Stomach (tissue), 4 donors: Measurements from ENCODE around the gene FAT2.

Source experiments
- POLR2A ChIP-seq, 4 donors: fragments of 450-650 bp; IDR thresholded peaks; one replicate each; pipeline ENCODE4 v1.6.1; 2016; ENCODE audit warnings: antibody characterized with exemption in 4 of 4, control low read depth in 2 of 4, mild to moderate bottlenecking in 1 of 4, moderate library complexity in 1 of 4
- POLR2AphosphoS5 ChIP-seq, 3 donors: sonication (generic); formaldehyde crosslinking; IDR thresholded peaks; one replicate each; pipeline ENCODE4 v1.6.1; 2016; ENCODE audit warnings: antibody characterized with exemption in 3 of 3
- TF ChIP-seq, protein P1 (sequence below), 7 experiments: fragments of 450-650 bp in 4 of 7; fragments of 200-600 bp in 3 of 7; sonication (generic) in 3 of 7; IDR thresholded peaks; one replicate each; pipeline ENCODE4 v1.5.1; 2016 to 2019; ENCODE audit warnings: antibody characterized with exemption in 7 of 7, control low read depth in 2 of 7, mild to moderate bottlenecking in 1 of 7

DNA sequence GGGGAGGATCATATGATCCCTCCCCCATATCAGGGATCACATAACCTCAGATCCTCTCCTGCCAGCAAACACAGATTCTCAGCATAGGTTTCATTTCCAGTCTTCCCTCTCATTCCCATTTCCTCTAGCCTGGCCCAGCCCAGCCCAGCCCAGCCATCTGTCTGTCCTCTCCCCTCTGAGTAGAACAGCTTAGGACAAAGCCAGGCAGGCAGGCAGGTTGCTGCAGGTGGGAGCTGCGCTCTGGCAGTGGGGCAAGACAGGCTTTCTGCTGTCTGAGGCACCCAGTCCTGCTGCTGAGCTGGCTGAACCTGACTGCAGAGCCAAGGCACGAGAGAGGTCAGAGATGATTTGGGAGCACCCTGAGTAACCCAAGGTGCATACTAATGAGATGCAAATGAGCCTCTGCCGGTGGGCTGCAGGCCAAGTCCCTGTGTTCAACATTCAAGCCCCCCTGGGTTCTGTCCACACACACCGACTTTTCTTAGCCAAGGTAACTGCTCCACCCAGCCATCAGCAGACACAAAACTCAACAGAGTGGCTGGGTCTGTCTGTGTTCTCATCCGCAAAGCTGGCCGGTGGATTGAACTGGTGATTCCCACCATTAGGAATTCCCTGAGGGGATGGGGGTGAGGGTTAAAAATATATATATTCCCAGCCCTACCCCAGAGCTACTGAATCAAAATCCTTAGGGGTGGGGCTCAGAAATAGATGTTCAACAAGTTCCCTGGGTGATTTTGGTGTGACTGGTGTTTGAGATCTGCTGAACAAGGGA lies 9.1 kb downstream of the FAT2 start:
- TF ChIP-seq, protein P1, sequence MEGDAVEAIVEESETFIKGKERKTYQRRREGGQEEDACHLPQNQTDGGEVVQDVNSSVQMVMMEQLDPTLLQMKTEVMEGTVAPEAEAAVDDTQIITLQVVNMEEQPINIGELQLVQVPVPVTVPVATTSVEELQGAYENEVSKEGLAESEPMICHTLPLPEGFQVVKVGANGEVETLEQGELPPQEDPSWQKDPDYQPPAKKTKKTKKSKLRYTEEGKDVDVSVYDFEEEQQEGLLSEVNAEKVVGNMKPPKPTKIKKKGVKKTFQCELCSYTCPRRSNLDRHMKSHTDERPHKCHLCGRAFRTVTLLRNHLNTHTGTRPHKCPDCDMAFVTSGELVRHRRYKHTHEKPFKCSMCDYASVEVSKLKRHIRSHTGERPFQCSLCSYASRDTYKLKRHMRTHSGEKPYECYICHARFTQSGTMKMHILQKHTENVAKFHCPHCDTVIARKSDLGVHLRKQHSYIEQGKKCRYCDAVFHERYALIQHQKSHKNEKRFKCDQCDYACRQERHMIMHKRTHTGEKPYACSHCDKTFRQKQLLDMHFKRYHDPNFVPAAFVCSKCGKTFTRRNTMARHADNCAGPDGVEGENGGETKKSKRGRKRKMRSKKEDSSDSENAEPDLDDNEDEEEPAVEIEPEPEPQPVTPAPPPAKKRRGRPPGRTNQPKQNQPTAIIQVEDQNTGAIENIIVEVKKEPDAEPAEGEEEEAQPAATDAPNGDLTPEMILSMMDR (IDR thresholded peaks at IDR 0.05) = no peak
- TF ChIP-seq POLR2AphosphoS5 (IDR thresholded peaks at IDR 0.05) (no peak), POLR2A (IDR thresholded peaks at IDR 0.05) (no peak)
